Activated CD4-positive, alpha-beta T cell treated with anti-CD3 and anti-CD28 coated beads for 1 hour (primary cell): ENCODE results near the gene KCNJ10.
"Not testable (repeated sequence)": the region's sequence is repeated elsewhere in the genome, so short reads cannot be mapped to it uniquely, and the experiment has no call there.

Experiments
- DNase-seq: peaks from one replicate; pipeline ENCODE4 v3.0.0-alpha.2; 2020

The KCNJ10 gene

GRCh38 chr1:160053548-160054365 lies 16.2 kb downstream of the KCNJ10 start:
- DNase-seq, result no peak

GRCh38 chr1:160052936-160053335 lies 17.0 kb downstream of the KCNJ10 start:
- no peak for DNase-seq

GRCh38 chr1:160050619-160051018 lies 19.3 kb downstream of the KCNJ10 start:
- DNase-seq, result no peak

- DNase-seq, result not testable (repeated sequence)
Measured at GRCh38 chr1:160050182-160050581, 19.8 kb downstream of the KCNJ10 start.

GRCh38 chr1:160049101-160049500 lies 20.9 kb downstream of the KCNJ10 start:
- DNase-seq, result no peak

GRCh38 chr1:160048335-160048734 lies 21.6 kb downstream of the KCNJ10 start:
- no peak for DNase-seq

GRCh38 chr1:160047111-160047991 lies 22.6 kb downstream of the KCNJ10 start:
- no peak for DNase-seq

GRCh38 chr1:160046494-160047110 lies 23.4 kb downstream of the KCNJ10 start:
- no peak for DNase-seq

- DNase-seq, result no peak
Measured at GRCh38 chr1:160045653-160046052, 24.3 kb downstream of the KCNJ10 start.

- no peak for DNase-seq
Measured at GRCh38 chr1:160043543-160043942, 26.4 kb downstream of the KCNJ10 start.

- no peak for DNase-seq
Measured at GRCh38 chr1:160040476-160040875, 29.5 kb downstream of the KCNJ10 start.

GRCh38 chr1:160032165-160032820 lies 37.7 kb downstream of the KCNJ10 start:
- no peak for DNase-seq

GRCh38 chr1:160031365-160032164 lies 38.4 kb downstream of the KCNJ10 start, which contains the start of gene PIGM:
TSS of gene PIGM (minus strand) at chr1:160031990. CDS start at chr1:160031739, 251 bp downstream.
- peak; percentile 87 for DNase-seq

- DNase-seq, result no peak
Measured at GRCh38 chr1:160030657-160031364, 39.1 kb downstream of the KCNJ10 start.

GRCh38 chr1:160028426-160028825 lies 41.5 kb downstream of the KCNJ10 start:
- DNase-seq, result no peak

GRCh38 chr1:160025314-160025713 lies 44.6 kb downstream of the KCNJ10 start:
- no peak for DNase-seq

- DNase-seq, result no peak
Measured at GRCh38 chr1:160024195-160024905, 45.6 kb downstream of the KCNJ10 start.

- DNase-seq, result no peak
Measured at GRCh38 chr1:160022330-160023310, 47.3 kb downstream of the KCNJ10 start.

- no peak for DNase-seq
Measured at GRCh38 chr1:160021376-160022074, 48.4 kb downstream of the KCNJ10 start.
